H54 (cell line): ENCODE results near the gene SLC30A7.

Experiments used
- DNase-seq: peaks from one replicate; pipeline ENCODE4 v3.0.0; 2011; ENCODE audit warnings: low spot score, mixed read lengths; ENCODE audit not compliant: insufficient read length
- FAIRE-seq: peaks from 3 replicates; lab custom pipeline; 2011; peaks lifted over from hg19 to GRCh38; lab: Jason Lieb, UNC
- POLR2A ChIP-seq: IDR thresholded peaks from 2 replicates; pipeline ENCODE4 v1.6.1; 2011; ENCODE audit warnings: low read depth, mild to moderate bottlenecking, low read length

Gene SLC30A7

GRCh38 chr1:100953960-100954730 lies 58.3 kb downstream of the SLC30A7 start:
- FAIRE-seq = no peak
- DNase-seq = no peak
- no peak for TF ChIP-seq POLR2A

GRCh38 chr1:100955322-100955721 lies 59.4 kb downstream of the SLC30A7 start:
- TF ChIP-seq POLR2A = no peak
- FAIRE-seq = peak; percentile 95
- DNase-seq = peak; percentile 11

DNA sequence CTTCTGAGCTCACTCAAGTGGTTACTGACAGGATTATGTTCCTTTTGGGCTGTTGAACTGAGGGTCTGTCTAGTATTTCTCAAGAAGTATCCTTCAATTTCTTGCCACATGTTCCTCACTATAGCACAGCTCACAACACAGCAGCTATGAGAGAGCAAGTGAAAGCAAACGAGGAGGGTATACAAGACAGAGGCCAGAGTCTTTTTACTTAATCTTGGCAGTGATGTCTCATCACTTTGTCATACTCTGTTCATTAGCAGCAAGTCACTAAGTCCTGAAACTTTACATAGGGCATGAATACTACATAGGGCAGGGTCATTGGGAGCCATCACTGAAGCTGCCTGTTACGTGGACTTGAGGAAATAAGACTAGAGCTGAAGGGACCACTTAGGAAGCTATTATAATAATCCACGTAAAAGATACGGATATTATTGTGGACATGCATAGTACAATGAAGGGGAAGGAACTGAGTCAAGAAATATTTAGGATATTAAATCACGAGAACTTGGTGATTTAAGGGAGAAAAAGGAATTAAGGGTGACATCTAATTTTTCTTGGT lies 63.7 kb downstream of the SLC30A7 start:
- FAIRE-seq (no peak), DNase-seq (no peak)
- no peak for TF ChIP-seq POLR2A

DNA sequence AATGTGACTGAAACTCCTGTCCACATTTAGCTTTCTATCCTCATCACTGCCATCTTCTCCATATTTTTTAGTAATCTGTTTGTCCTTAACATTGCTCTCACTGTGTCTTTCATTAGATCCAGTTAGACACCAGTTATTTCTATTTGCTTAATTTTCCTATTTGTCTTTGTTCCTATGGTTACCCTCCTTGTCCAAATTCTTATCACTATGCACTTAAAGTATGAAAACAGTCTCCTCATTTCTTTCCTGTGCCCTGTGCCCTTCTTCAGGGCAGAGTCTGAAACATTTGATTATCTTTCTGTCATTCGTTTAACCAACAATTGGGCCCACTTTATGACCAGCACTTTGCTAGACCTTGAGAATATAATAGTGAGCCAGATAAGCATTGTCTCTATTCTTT lies 64.2 kb downstream of the SLC30A7 start:
- FAIRE-seq = no peak

DNA sequence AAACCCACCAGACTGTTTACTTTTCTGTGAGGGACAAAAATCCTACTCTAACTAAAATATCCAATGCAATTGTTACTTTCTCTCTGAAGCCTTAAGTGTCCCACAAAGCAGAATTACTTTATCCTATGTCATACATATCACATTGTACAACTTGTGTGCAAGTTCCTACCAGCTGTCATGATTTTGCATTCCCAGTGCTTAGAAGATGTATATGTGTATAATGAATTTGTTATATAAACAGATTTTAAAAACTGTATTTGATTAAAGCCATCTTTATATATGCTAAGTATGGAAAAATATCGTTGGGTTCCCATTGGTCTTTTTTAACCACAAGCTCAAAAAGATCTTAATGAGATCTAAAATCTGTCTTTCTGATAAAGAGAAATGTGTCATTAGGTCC lies 72.7 kb downstream of the SLC30A7 start:
- TF ChIP-seq POLR2A = no peak
- DNase-seq (no peak), FAIRE-seq (no peak)

More for the DNA sequence above, 64.2 kb downstream of the SLC30A7 start:
- no peak for TF ChIP-seq POLR2A
- no peak for DNase-seq

- TF ChIP-seq POLR2A = no peak
- FAIRE-seq (no peak), DNase-seq (no peak)
These were observed 73.4 kb downstream of the SLC30A7 start for GRCh38 chr1:100969327-100969726.

GRCh38 chr1:100971021-100971420 lies 75.1 kb downstream of the SLC30A7 start:
- no peak for DNase-seq
- TF ChIP-seq POLR2A = no peak
- no peak for FAIRE-seq

- FAIRE-seq = no peak
- no peak for DNase-seq
- no peak for TF ChIP-seq POLR2A
These were observed 76.3 kb downstream of the SLC30A7 start for GRCh38 chr1:100972185-100972584.

- no peak for TF ChIP-seq POLR2A
- no peak for FAIRE-seq
- DNase-seq = no peak
These were observed 81.0 kb downstream of the SLC30A7 start for GRCh38 chr1:100976936-100977335.

GRCh38 chr1:100979631-100980030 lies 83.7 kb downstream of the SLC30A7 start:
- no peak for FAIRE-seq
- TF ChIP-seq POLR2A = no peak
- DNase-seq = no peak

GRCh38 chr1:100982793-100983192 lies 86.9 kb downstream of the SLC30A7 start:
- no peak for FAIRE-seq

DNA sequence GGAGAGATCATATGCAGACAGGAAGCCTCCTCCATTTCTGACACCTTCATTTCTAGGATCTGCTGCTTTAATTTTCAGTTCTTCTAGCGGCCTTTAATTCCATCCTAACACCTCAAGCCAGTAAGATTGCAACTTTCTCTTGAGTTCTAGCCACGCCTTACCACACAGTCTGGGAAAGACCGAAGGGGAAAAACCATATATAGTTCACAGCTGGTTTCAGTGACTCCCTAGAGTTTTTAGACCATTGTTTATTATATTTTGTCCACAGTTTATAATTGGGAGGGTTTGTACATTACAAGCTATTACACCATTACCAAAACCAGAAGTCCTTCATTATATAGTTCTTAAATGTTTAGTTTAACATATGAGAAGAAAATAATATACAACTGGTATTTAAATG lies 92.2 kb downstream of the SLC30A7 start:
- FAIRE-seq = no peak
- no peak for TF ChIP-seq POLR2A

More at GRCh38 chr1:100982793-100983192, 86.9 kb downstream of the SLC30A7 start:
- TF ChIP-seq POLR2A = no peak
- DNase-seq = no peak

DNA sequence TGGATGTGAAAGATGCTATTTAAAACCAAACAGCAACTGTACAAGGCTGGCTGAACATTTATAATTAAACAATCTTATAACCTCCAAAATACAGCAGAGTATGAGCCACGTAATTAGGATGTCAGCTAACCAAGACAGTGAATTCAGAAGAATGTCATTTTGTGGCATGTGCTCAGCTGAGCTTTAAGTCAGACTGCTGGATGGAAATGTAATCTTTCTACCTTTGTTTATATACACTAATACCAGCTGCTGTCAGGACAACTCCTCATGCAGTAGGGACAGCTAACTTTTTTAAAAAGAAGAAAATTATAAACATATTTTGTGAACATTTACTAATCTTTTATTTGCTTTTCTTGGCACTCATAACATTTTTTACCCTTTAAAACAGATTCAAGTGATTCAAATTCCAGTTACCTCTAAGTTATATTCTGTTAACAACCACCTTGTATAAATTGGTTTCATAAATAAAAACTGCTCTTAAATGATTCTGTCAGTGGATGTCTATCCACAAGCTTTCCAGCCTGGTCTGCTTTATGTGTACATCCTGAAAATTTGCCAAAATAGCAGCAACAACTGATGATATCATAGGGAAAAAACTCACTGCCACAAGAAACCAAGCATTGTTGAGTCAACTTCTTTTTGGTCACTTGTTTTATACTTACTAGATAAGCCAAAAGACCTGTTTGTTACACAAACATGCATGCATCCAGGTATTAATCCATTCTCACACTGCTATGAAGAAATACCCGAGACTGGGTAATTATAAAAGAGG lies 93.6 kb downstream of the SLC30A7 start:
- FAIRE-seq (peak; percentile 97), DNase-seq (peak; percentile 30)
- TF ChIP-seq POLR2A = no peak

More for the DNA sequence above, 92.2 kb downstream of the SLC30A7 start:
- DNase-seq = no peak
